Upper lobe of right lung (tissue), 1 donor: ENCODE data around the gene KANSL1. TPM values are rescaled to one million over a fixed set of nuclear protein-coding genes. Genes with fewer than 3 reads are reported as not detected.
A peak's percentile ranks its signal among the peaks of the same experiment; 100 is the strongest.

ENCODE experiments used
- ATAC-seq: fragments of 200-7000 bp; cut with Tn5 transposase; one replicate; pipeline ENCODE4 v1.9.1; 2020; ENCODE audit warnings: mild to moderate bottlenecking, moderate library complexity
- DNase-seq: peaks from one replicate; pipeline ENCODE4 v3.0.0-alpha.2; 2020
- H3K27ac ChIP-seq: fragments of 200-600 bp; one replicate; pipeline ENCODE4 v1.8.0; 2022
- H3K27me3 ChIP-seq: fragments of 200-600 bp; one replicate; pipeline ENCODE4 v1.8.0; 2022; ENCODE audit warnings: mild to moderate bottlenecking
- H3K36me3 ChIP-seq: fragments of 200-600 bp; one replicate; pipeline ENCODE4 v1.8.0; 2022
- H3K4me1 ChIP-seq: fragments of 200-600 bp; one replicate; pipeline ENCODE4 v1.8.0; 2022
- H3K4me3 ChIP-seq: fragments of 200-600 bp; one replicate; pipeline ENCODE4 v1.8.0; 2022; ENCODE audit warnings: mild to moderate bottlenecking
- H3K9me3 ChIP-seq: fragments of 200-600 bp; one replicate; pipeline ENCODE4 v1.8.0; 2022
- intact Hi-C: fragments of 100-400 bp; cut with DNase I; formaldehyde crosslinking; loops from one replicate; pipeline ENCODE4 v1.11.0; 2022
- total RNA-seq: library from RNA; stranded (reverse); fragmentation: NEBNext Ultra II Directional; extraction: Animal tissue kit (Norgen Biotek cat#: 25700); gene quantifications from one replicate; pipeline ENCODE4 v1.2.1, GENCODE V29; 2021
- TF ChIP-seq, protein P1 (sequence below): fragments of 200-600 bp; IDR thresholded peaks from one replicate; pipeline ENCODE4 v1.8.0; 2022; ENCODE audit warnings: antibody characterized with exemption
- donor health status: DM: no; HTN: yes; CAD: no; lungs with severe emphysema.

The KANSL1 gene
- total RNA-seq, 1 donor from 2014 or later: 69.8 TPM

DNA sequence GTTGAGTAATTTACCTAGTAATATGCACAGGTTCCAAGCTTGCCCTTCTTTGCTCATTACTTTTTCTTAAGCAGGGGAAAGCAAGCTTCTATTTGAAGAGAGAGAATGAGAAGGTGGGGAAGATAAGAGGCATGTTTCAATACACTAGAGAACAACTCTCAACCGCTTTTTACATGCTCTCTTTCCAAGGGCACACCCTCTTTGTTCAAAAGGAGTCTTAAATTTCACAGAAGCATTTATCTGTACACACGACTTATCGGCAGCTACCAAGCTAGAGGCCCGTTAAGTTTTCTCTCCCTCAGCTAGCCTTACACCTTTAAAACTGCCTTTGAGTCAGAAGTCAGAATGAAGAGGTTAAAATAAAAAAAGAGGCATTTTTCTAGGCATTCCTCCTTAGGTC lies 114.6 kb downstream of the KANSL1 start:
- no peak overlapping the region for H3K4me3 ChIP-seq
- no peaks in the 10 kb centered on the region for H3K9me3 ChIP-seq
- TF ChIP-seq, protein P1, sequence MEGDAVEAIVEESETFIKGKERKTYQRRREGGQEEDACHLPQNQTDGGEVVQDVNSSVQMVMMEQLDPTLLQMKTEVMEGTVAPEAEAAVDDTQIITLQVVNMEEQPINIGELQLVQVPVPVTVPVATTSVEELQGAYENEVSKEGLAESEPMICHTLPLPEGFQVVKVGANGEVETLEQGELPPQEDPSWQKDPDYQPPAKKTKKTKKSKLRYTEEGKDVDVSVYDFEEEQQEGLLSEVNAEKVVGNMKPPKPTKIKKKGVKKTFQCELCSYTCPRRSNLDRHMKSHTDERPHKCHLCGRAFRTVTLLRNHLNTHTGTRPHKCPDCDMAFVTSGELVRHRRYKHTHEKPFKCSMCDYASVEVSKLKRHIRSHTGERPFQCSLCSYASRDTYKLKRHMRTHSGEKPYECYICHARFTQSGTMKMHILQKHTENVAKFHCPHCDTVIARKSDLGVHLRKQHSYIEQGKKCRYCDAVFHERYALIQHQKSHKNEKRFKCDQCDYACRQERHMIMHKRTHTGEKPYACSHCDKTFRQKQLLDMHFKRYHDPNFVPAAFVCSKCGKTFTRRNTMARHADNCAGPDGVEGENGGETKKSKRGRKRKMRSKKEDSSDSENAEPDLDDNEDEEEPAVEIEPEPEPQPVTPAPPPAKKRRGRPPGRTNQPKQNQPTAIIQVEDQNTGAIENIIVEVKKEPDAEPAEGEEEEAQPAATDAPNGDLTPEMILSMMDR: no peak
- H3K27ac ChIP-seq: no peak overlapping the region
- DNase-seq (no peak), ATAC-seq (peak; percentile 35)
- H3K36me3 ChIP-seq: no peaks in the 10 kb centered on the region
- intact Hi-C loops: no loop called here
- H3K4me1 ChIP-seq: no peaks in the 10 kb centered on the region
- no peaks in the 10 kb centered on the region for H3K27me3 ChIP-seq

DNA sequence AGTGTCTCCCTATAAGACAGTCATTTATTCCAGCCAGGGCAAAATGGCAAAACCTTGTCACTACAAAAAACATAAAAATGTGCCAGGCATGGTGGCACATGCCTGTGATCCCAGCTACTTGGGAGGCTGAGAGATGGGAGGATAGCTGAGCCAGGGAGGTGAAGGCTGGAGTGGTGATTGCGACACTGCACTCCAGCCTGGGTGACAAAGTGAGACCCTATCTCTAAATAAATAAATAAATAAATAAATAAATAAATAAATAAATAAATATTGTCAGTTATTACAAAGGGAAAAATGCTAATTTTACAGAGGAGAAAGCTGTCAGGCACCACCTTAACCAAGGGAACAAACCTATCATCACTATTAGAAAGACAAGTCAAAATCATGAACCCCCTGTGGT lies 118.7 kb downstream of the KANSL1 start:
- Histone ChIP-seq H3K27me3 (no peaks in the 10 kb centered on the region), H3K9me3 (no peaks in the 10 kb centered on the region), H3K27ac (no peak overlapping the region), H3K4me1 (no peaks in the 10 kb centered on the region), H3K36me3 (no peaks in the 10 kb centered on the region), H3K4me3 (no peak overlapping the region)
- intact Hi-C loops: no loop called here
- ATAC-seq (no peak), DNase-seq (no peak)
- TF ChIP-seq, protein P1: no peak

- H3K9me3 ChIP-seq: no peaks in the 10 kb centered on the region
- no peaks in the 10 kb centered on the region for H3K4me1 ChIP-seq
- intact Hi-C loops: no loop called here
- DNase-seq (no peak), ATAC-seq (no peak)
- no peaks in the 10 kb centered on the region for H3K36me3 ChIP-seq
- TF ChIP-seq, protein P1: no peak
- H3K4me3 ChIP-seq: no peak overlapping the region
- no peak overlapping the region for H3K27ac ChIP-seq
- H3K27me3 ChIP-seq: no peaks in the 10 kb centered on the region
These were observed 120.2 kb downstream of the KANSL1 start for GRCh38 chr17:46072998-46073397.

GRCh38 chr17:46071796-46072195 lies 121.4 kb downstream of the KANSL1 start:
- ATAC-seq: no peak
- intact Hi-C loops: no loop called here
- TF ChIP-seq, protein P1: no peak

GRCh38 chr17:46064460-46064859 lies 128.8 kb downstream of the KANSL1 start:
- DNase-seq: no peak
- ATAC-seq: no peak
- intact Hi-C loops: no loop called here
- Histone ChIP-seq H3K9me3 (no peaks in the 10 kb centered on the region), H3K4me3 (no peak overlapping the region), H3K4me1 (no peaks in the 10 kb centered on the region), H3K27ac (no peak overlapping the region), H3K36me3 (peaks cover 48% of the 10 kb centered on the region), H3K27me3 (no peaks in the 10 kb centered on the region)
- TF ChIP-seq, protein P1: no peak

More at GRCh38 chr17:46071796-46072195, 121.4 kb downstream of the KANSL1 start:
- Histone ChIP-seq H3K4me1 (no peaks in the 10 kb centered on the region), H3K9me3 (no peaks in the 10 kb centered on the region), H3K4me3 (no peak overlapping the region), H3K36me3 (peaks cover 9% of the 10 kb centered on the region), H3K27ac (no peak overlapping the region), H3K27me3 (no peaks in the 10 kb centered on the region)
- DNase-seq: no peak

DNA sequence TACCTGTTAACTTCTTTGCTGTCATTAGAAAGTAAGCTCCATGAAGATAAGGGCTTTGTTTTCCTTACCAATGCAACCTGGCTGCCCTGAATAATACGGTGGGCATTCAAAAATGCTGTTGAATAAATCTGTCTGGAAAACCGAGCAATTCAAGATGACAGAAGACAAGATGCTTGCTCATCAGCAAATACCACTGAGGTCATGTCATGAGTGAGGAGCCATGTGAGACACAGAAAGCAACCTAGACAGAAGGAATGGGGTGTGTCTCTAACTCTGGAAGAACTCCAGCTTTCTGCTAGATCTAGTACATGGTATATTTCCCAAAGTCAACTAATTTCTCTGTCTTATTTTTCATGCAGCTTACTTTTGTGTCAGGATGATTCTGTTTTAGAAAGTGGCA lies 130.0 kb downstream of the KANSL1 start:
- Histone ChIP-seq H3K27ac (no peak overlapping the region), H3K27me3 (no peaks in the 10 kb centered on the region), H3K4me3 (no peak overlapping the region), H3K9me3 (no peaks in the 10 kb centered on the region), H3K36me3 (peaks cover 48% of the 10 kb centered on the region), H3K4me1 (peaks cover 3% of the 10 kb centered on the region)
- intact Hi-C loops: no loop called here
- TF ChIP-seq, protein P1: no peak
- DNase-seq (no peak), ATAC-seq (peak; percentile 23)
